ENCODE measurements around the gene C10orf67.

Gene C10orf67

GRCh38 chr10:23197416-23197861 is 147.2 kb downstream of the C10orf67 start:
- H3K36me3 ChIP-seq: no peaks in the 10 kb centered on the region
- H3K4me3 ChIP-seq (ENCODE audit: low read depth in 1 of 2, low read length in 1 of 2): no peak overlapping the region
- no peaks in the 10 kb centered on the region for H3K9me3 ChIP-seq
- peaks cover 100% of the 10 kb centered on the region for H3K27me3 ChIP-seq
- no peak for TF ChIP-seq CTCF (IDR thresholded peaks at IDR 0.05)
- H3K4me1 ChIP-seq (ENCODE audit: control insufficient read depth in 1 of 2, insufficient read depth in 1 of 2, low read depth in 1 of 2, low read length in 1 of 2): no peaks in the 10 kb centered on the region
- H3K27ac ChIP-seq: no peak overlapping the region

GRCh38 chr10:23196915-23197314 is 147.7 kb downstream of the C10orf67 start:
- no peaks in the 10 kb centered on the region for H3K36me3 ChIP-seq
- TF ChIP-seq CTCF (IDR thresholded peaks at IDR 0.05): no peak
- no peaks in the 10 kb centered on the region for H3K4me1 ChIP-seq (ENCODE audit: control insufficient read depth in 1 of 2, insufficient read depth in 1 of 2, low read depth in 1 of 2, low read length in 1 of 2)
- no peak overlapping the region for H3K27ac ChIP-seq
- peaks cover 100% of the 10 kb centered on the region for H3K27me3 ChIP-seq
- no peak overlapping the region for H3K4me3 ChIP-seq (ENCODE audit: low read depth in 1 of 2, low read length in 1 of 2)
- H3K9me3 ChIP-seq: no peaks in the 10 kb centered on the region

- Histone ChIP-seq H3K9me3 (no peaks in the 10 kb centered on the region), H3K4me3 (ENCODE audit: low read depth in 1 of 2, low read length in 1 of 2) (no peak overlapping the region), H3K27ac (no peak overlapping the region), H3K27me3 (peaks cover 100% of the 10 kb centered on the region), H3K36me3 (no peaks in the 10 kb centered on the region), H3K4me1 (ENCODE audit: control insufficient read depth in 1 of 2, insufficient read depth in 1 of 2, low read depth in 1 of 2, low read length in 1 of 2) (no peaks in the 10 kb centered on the region)
- no peak for TF ChIP-seq CTCF (IDR thresholded peaks at IDR 0.05)
Observed at GRCh38 chr10:23195846-23196600, 148.6 kb downstream of the C10orf67 start.

GRCh38 chr10:23194966-23195845 is 149.4 kb downstream of the C10orf67 start:
- Histone ChIP-seq H3K9me3 (no peaks in the 10 kb centered on the region), H3K27me3 (peaks cover 100% of the 10 kb centered on the region), H3K36me3 (no peaks in the 10 kb centered on the region), H3K4me1 (ENCODE audit: control insufficient read depth in 1 of 2, insufficient read depth in 1 of 2, low read depth in 1 of 2, low read length in 1 of 2) (no peaks in the 10 kb centered on the region), H3K27ac (no peak overlapping the region), H3K4me3 (ENCODE audit: low read depth in 1 of 2, low read length in 1 of 2) (no peak overlapping the region)
- TF ChIP-seq CTCF (IDR thresholded peaks at IDR 0.05): no peak

GRCh38 chr10:23194471-23194965 is 150.1 kb downstream of the C10orf67 start:
- TF ChIP-seq CTCF (IDR thresholded peaks at IDR 0.05): no peak
- Histone ChIP-seq H3K36me3 (no peaks in the 10 kb centered on the region), H3K27ac (no peak overlapping the region), H3K4me1 (ENCODE audit: control insufficient read depth in 1 of 2, insufficient read depth in 1 of 2, low read depth in 1 of 2, low read length in 1 of 2) (no peaks in the 10 kb centered on the region), H3K27me3 (peaks cover 100% of the 10 kb centered on the region), H3K9me3 (no peaks in the 10 kb centered on the region), H3K4me3 (ENCODE audit: low read depth in 1 of 2, low read length in 1 of 2) (no peak overlapping the region)

Data from neutrophil (primary cell).